Suprapubic skin (tissue), 4 donors: ENCODE data around the gene MYH15.

Experiments
- CTCF ChIP-seq, 2 donors: fragments of 200-600 bp in 1 of 2; fragments of 450-650 bp in 1 of 2; sonication (generic) in 1 of 2; IDR thresholded peaks; one replicate each; pipeline ENCODE4 v1.5.1; 2016 to 2019; ENCODE audit warnings: antibody characterized with exemption in 2 of 2, mild to moderate bottlenecking in 1 of 2, moderate library complexity in 1 of 2
- EP300 ChIP-seq: sonication (generic); formaldehyde crosslinking; IDR thresholded peaks from one replicate; pipeline ENCODE4 v1.6.1; 2017; ENCODE audit warnings: antibody characterized with exemption
- POLR2A ChIP-seq, 2 donors: fragments of 450-650 bp; IDR thresholded peaks; one replicate each; pipeline ENCODE4 v1.6.1; 2017; ENCODE audit warnings: antibody characterized with exemption in 2 of 2, mild to moderate bottlenecking in 2 of 2, moderate library complexity in 2 of 2
- POLR2AphosphoS5 ChIP-seq, 3 donors: sonication (generic); formaldehyde crosslinking; IDR thresholded peaks; one replicate each; pipeline ENCODE4 v1.6.1; 2017; ENCODE audit warnings: antibody characterized with exemption in 3 of 3

- TF ChIP-seq POLR2A (IDR thresholded peaks at IDR 0.05) (no peak), EP300 (no peak), CTCF (IDR thresholded peaks at IDR 0.05) (no peak), POLR2AphosphoS5 (IDR thresholded peaks at IDR 0.05) (no peak)
Measured at GRCh38 chr3:108554913-108555571, 44.6 kb upstream of the MYH15 start.
